GM18870 (cell line): ENCODE measurements around the gene HMG20A.

ENCODE experiments used
- ATAC-seq: cut with Tn5 transposase; IDR thresholded peaks from one replicate; pipeline ENCODE4 v1.9.1; 2021; ENCODE audit warnings: moderate library complexity; ENCODE audit not compliant: unreplicated experiment

The HMG20A gene

GRCh38 chr15:77473328-77473727 is 52.6 kb downstream of the HMG20A start:
- no peak for ATAC-seq

DNA sequence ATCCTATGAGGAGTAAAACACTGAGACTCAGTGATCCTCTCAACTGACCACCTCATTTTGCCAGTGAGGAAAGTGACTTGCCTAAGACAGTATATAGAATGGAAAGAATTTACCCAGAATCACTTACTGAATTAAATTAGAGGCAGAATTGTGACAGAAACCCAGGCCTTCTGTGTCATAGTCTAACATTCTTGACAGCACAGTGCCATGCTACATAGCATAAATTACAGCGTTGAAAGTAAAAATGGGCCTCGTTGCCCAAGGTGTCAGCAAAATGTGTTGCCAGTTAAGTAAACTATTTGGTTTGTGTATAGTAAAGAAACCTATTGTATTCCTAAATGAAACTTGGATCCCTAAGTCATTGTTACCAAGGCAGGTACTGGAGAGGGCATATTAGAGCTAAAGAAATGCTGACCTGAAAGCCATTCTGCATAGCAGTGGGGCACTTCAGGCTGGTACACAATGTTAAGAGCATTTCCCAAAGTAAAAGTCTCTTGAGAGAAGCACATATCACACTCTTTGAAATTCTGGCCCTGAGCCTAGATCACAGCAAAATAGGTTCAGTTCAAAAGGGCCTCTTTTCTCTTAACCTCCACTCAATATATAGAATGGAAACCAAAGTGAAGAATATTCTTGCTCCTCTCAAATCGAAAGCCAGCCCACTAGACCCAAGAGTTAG is 53.8 kb downstream of the HMG20A start:
- no peak for ATAC-seq

DNA sequence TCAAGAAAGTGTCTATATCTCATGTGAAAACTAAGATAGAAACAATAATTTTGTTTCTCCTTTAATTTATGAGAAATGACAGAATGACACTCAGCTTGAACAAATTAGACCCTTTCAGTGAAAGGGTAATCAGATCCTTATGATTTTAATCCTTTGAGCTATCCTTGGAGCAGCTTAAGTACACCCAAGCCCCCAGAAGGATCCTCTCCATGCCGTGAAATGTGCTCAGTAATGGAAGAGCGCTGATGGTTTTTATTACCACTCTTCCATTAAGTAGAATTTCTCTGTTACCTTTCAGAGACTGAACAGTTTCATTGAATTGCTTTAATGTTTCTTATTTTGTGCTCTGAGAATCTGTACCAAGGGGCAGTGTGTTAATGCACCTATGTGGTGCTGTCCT is 54.3 kb downstream of the HMG20A start:
- no peak for ATAC-seq

DNA sequence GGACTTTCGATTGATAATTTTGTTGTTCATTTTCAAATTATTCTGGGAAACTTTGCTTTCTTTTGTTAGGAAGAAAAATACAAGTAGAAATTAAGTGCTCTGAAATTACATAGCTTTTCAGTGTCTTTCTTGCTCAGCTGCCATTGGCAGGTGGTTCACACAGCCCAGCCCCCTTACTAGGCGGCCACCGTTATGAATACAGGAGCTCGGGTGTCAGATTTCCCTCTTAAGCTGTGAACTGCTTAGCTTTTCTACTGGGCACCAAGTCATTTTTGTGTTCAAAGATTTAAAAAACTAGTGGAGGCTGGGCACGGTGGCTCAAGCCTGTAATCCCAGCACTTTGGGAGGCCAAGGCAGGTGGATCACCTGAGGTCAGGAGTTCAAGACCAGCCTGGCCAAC is 55.2 kb downstream of the HMG20A start:
- ATAC-seq = no peak

- no peak for ATAC-seq
Measured at GRCh38 chr15:77476995-77477394, 56.3 kb downstream of the HMG20A start.

- no peak for ATAC-seq
Measured at GRCh38 chr15:77478051-77478450, 57.4 kb downstream of the HMG20A start.

- ATAC-seq = no peak
Measured at GRCh38 chr15:77479015-77479414, 58.3 kb downstream of the HMG20A start.

GRCh38 chr15:77480859-77481633 is 60.4 kb downstream of the HMG20A start:
- ATAC-seq = no peak

GRCh38 chr15:77481670-77482069 is 61.0 kb downstream of the HMG20A start:
- no peak for ATAC-seq

- no peak for ATAC-seq
Measured at GRCh38 chr15:77482570-77482969, 61.9 kb downstream of the HMG20A start.

GRCh38 chr15:77483425-77484140 is 62.9 kb downstream of the HMG20A start:
- no peak for ATAC-seq

GRCh38 chr15:77484994-77485393 is 64.3 kb downstream of the HMG20A start:
- ATAC-seq = no peak

DNA sequence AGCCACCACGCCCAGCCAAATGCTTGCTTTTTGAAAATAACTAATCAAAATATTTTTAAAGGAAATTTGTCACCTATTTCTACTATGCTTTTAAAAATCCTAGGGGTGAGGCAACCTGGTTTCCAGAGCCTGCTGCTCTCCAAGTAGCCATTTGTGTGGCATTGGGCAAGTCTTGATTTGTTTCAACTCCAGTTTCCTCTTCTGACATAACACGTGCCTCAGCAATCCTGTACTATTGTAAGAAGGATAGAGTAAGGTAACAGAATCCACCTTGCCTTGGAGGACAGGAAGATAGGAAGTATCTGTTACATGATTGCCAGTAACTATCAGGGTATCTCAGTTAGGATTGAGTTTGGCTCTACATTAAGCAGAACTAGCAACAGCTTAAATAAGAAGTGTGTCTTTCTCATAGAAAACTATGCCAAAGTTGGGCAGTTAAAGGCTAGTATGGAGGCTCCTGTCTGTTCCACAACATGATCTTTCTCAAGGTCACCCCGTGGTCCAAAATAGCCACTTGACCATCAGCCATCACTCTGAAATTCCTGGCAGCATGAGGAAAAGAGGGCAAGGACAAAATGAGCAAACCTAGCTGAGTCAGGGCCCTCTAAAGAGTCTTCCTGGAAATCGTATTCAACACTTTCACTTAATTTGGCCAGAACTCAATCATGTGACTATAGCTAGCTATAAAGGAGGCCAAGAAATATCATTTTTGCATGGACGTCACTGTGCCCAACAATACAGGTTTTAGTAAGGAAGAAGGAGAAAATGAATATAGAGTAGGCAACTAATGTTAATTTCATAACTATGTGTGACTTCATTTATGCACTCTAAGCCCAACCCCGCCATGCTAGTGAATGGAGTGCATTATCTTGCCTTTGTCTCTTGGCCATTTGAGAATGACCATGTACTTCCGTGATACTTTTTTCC is 66.1 kb downstream of the HMG20A start:
- no peak for ATAC-seq

GRCh38 chr15:77487469-77487842 is 66.8 kb downstream of the HMG20A start:
- ATAC-seq = no peak

DNA sequence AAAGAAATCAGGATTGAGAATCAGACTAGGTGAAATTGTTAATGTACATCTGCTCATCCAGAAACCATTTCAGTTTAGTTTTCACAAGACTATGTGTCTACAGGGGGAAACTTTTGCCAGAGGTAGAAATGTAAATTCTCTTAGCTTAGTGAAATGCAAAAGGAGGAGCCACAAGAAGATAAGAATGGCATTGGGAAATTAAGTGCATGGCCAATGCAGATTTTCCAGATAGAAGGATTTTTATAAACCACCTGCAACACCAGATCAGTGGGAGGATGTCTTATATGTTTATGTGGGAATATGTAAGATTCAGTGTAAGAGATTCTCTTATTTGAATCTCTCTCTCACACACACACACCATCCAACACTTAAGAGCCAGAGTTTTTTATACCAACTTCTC is 67.2 kb downstream of the HMG20A start:
- ATAC-seq = no peak

DNA sequence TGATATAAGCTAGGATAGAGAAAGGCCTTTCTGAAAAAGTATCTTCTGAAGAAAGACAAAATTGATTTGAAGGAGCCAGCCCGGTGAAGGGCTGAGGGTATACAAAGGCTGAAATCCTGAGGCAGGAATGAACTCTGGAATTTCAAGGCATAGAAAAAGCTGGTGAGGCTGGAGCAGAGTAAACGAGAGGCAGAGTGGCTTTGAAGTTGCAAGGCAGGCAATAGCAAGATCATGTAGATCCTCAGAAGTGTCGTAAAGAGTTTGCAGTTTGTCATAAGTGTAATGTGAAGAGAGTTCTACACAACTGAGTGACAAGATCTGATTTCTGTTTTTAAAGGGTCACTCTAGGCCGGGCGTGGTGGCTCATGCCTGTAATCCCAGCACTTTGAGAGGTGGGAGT is 69.0 kb downstream of the HMG20A start:
- no peak for ATAC-seq

GRCh38 chr15:77493324-77493907 is 72.7 kb downstream of the HMG20A start:
- no peak for ATAC-seq

GRCh38 chr15:77494073-77494867 is 73.6 kb downstream of the HMG20A start:
- no peak for ATAC-seq

- no peak for ATAC-seq
Measured at GRCh38 chr15:77494964-77495363, 74.3 kb downstream of the HMG20A start.
